Ishikawa (cell line): ENCODE results near the gene LOXHD1.

Source experiments
- CREB1 ChIP-seq: IDR thresholded peaks from 2 replicates; pipeline ENCODE4 v1.6.1; 2012; ENCODE audit warnings: low read depth
- EP300 ChIP-seq: IDR thresholded peaks from 2 replicates; pipeline ENCODE4 v1.6.1; 2012; ENCODE audit warnings: borderline replicate concordance
- NFIC ChIP-seq: IDR thresholded peaks from 2 replicates; pipeline ENCODE4 v1.6.1; 2012
- TAF1 ChIP-seq: IDR thresholded peaks from 2 replicates; pipeline ENCODE4 v1.6.1; 2012; ENCODE audit warnings: low read depth, mild to moderate bottlenecking
- YY1 ChIP-seq: IDR thresholded peaks from 2 replicates; pipeline ENCODE4 v1.6.1; 2012; ENCODE audit warnings: low read depth
- ZBTB7A ChIP-seq: IDR thresholded peaks from 2 replicates; pipeline ENCODE4 v1.6.1; 2012; ENCODE audit warnings: low read depth
- TF ChIP-seq, protein P1 (sequence below): IDR thresholded peaks from 2 replicates; pipeline ENCODE4 v1.6.1; 2012; ENCODE audit warnings: low read depth, mild to moderate bottlenecking

DNA sequence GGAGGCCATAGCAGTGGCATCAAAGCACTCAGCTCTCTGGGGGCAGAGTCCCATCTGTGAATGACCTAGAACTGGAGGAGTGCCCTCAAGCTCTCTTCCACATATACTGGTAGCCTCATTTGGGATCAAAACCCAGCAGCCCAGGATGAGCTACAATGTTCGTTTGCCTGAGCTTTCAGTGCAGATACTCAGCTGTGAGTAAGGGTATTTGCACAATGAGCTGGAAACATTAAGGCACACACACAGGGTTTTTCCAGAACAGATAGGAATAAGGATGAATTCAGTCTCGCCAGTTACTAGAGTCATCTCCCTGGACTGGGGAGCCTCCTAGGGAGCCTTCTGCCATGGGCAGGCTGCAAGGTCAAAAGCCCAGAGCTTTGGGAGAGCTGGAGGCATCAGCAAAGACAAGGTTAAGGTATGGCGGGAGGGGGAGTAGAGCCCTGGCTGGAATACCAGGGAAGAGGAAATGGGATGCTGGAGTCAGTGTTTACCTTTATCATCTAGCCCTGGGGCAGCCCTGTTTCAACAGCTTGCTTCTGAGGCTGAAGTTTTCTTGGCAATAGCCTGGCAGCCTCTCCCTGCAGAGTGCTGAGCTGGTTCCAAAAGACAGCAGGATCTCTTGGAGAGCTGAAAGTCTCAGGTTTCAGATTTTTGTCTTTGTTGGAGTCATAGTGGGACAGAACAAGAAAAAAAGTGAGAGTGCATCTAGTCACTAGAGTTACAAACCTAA is 187.7 kb downstream of the LOXHD1 start:
- TF ChIP-seq NFIC = peak; percentile 74
- TF ChIP-seq, protein P1, sequence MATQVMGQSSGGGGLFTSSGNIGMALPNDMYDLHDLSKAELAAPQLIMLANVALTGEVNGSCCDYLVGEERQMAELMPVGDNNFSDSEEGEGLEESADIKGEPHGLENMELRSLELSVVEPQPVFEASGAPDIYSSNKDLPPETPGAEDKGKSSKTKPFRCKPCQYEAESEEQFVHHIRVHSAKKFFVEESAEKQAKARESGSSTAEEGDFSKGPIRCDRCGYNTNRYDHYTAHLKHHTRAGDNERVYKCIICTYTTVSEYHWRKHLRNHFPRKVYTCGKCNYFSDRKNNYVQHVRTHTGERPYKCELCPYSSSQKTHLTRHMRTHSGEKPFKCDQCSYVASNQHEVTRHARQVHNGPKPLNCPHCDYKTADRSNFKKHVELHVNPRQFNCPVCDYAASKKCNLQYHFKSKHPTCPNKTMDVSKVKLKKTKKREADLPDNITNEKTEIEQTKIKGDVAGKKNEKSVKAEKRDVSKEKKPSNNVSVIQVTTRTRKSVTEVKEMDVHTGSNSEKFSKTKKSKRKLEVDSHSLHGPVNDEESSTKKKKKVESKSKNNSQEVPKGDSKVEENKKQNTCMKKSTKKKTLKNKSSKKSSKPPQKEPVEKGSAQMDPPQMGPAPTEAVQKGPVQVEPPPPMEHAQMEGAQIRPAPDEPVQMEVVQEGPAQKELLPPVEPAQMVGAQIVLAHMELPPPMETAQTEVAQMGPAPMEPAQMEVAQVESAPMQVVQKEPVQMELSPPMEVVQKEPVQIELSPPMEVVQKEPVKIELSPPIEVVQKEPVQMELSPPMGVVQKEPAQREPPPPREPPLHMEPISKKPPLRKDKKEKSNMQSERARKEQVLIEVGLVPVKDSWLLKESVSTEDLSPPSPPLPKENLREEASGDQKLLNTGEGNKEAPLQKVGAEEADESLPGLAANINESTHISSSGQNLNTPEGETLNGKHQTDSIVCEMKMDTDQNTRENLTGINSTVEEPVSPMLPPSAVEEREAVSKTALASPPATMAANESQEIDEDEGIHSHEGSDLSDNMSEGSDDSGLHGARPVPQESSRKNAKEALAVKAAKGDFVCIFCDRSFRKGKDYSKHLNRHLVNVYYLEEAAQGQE = no peak
- no peak for TF ChIP-seq CREB1
- TF ChIP-seq TAF1 = no peak
- no peak for TF ChIP-seq EP300
- TF ChIP-seq ZBTB7A = no peak
- TF ChIP-seq YY1 = no peak
